GM21717 (cell line): ENCODE data around the gene OTULINL.

Experiments
- ATAC-seq: cut with Tn5 transposase; IDR thresholded peaks from one replicate; pipeline ENCODE4 v1.9.1; 2021; ENCODE audit warnings: mild to moderate bottlenecking, moderate library complexity; ENCODE audit not compliant: unreplicated experiment

OTULINL gene

GRCh38 chr5:14598225-14598624, 16.6 kb downstream of the OTULINL start:
- no peak for ATAC-seq

- no peak for ATAC-seq
Measured at GRCh38 chr5:14599476-14600127, 18.0 kb downstream of the OTULINL start.

DNA sequence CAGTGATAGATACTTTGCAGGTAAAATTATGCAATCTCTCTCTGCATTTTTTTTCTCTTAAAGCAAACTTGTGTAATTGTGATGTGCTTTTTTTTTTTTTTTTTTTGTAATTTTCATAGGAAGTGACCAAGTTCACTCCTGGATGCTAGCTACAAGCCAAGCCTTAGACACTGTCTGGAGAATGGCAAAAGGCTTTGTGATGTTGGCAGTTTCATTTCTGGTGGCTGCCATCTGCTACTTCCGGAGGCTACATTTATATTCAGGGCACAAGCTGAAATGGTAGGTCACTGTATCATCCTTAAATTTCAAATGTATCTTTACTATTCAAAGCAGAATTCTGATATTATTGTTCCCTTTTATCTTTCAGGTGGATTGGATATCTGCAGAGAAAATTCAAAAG, 19.3 kb downstream of the OTULINL start:
- no peak for ATAC-seq

- ATAC-seq, result no peak
Measured at GRCh38 chr5:14603141-14603540, 21.5 kb downstream of the OTULINL start.

DNA sequence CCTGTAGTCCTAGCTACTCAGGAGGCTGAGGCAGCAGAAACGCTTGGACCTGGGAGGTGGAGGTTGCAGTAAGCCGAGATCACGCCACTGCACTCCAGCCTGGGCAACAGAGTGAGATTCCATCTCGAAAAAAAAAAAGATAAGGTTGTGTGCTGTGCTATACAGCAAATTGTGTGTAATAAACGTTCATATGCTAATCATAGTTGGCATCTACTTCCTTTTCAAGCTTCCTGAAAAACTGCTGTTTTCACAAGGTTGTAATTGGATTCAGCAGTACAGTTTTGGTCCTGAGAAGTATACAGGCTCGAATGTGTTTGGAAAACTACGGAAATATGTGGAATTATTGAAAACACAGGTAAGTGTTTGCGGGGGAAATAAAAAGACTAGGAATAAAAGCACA, 25.5 kb downstream of the OTULINL start:
- no peak for ATAC-seq

- ATAC-seq, result no peak
Measured at GRCh38 chr5:14608169-14608568, 26.6 kb downstream of the OTULINL start.

GRCh38 chr5:14611737-14612136, 30.1 kb downstream of the OTULINL start:
- ATAC-seq, result no peak

- ATAC-seq, result no peak
Measured at GRCh38 chr5:14614490-14614889, 32.9 kb downstream of the OTULINL start.

GRCh38 chr5:14615365-14615764, 33.8 kb downstream of the OTULINL start:
- ATAC-seq, result no peak

DNA sequence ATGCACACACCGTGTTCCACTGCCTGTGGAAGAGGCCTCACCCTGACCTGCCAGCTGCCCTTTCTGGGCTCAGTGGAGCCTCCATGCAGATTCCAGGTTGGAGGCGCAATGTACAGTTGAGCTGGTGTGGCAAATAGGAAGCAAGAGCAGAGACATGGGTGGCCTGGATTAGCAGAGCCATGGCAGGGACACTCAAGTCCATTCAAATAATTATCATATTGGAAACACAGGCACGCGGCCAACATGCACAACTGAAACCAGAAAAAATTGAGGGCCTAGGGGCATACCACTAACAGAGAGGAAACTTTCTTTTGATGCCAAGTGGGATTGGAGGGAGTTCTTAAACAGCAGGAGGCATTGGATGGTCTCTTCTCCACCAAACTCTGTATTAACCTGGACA, 35.8 kb downstream of the OTULINL start:
- ATAC-seq, result no peak

- no peak for ATAC-seq
Measured at GRCh38 chr5:14627270-14627669, 45.7 kb downstream of the OTULINL start.

GRCh38 chr5:14628346-14628745, 46.8 kb downstream of the OTULINL start:
- ATAC-seq, result no peak

DNA sequence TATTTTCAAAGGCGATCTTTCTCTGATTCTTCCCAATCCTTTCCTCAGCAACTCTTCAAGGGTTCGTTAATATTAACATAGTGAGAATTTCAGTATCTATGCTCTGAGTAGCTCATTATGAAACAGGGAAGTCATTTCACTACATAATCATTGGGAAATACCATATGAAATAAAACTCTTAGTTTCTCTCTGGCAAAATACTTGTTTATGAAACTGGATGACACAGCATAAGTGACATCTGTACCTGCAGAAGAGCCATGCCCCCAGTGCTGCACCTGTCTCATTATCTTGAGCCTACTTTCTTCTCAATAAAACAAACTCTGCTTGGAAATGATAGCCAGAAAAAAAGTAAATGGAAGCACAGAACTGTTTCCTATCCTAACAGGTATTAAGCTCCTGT, 49.1 kb downstream of the OTULINL start:
- no peak for ATAC-seq

DNA sequence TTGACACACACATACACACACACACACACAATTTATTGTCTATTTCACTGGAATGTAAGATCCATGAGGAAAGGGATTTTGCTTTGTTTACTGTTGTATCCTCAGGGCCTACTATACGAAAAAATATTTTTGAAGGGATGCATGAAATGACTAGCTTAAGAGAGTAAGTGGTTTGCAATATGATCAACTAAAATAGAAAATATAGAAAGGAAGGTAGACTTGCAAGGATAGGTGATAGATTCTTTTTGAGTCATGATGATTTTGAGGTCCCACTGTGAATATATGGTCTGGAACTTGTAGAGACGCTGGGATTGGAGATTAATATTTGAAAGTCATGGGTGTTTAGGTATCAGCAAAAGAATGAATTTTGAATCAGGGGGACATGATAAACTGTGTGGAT, 54.1 kb downstream of the OTULINL start:
- no peak for ATAC-seq

DNA sequence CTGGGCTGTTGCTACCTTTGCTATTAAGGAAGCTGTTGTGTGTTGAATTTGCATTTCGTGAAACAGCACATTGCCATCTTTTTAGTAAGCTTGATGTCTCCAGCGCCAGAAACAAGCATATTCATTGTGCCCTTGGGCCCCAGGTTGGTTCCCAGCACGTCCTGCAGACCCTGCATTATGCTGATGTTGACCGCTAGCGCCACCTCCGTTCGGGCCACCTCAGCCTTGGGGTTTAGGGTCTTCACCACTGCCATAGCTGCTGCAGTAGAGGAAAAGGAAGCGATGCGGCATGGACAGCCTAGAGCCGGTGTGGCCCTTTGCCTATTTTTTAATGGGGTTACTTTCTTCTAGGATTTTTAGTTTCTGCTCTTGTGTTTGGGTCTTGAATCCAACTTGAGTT, 59.2 kb downstream of the OTULINL start:
- ATAC-seq, result no peak

DNA sequence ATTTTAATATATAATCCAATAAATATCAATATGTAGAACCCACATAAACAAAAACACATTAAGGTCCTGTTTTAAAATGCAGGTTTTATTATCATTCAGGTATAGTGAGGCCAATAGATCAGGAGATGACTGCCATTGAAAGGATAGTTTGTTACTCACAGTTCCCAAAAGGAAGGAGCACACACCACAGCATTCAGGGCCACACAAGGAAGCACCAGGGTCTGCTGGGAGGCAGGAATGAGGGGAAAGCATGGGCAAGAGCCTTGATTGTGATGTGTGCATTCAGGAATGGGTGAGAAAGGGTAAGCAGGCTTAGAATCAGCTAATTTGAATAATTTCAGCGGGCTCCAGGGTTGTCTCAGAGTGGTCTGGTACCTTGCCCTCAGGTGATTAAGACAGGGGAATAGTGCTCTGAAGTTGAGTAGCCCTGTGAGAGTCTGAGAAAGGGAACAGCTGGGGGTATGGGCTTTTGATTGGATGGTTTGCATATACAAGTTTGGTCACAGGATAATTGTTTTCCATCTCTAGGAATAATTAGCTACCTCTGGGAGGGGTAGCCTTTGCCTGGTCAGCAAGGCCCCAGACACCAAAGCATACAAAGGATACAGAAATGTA, 63.1 kb downstream of the OTULINL start:
- ATAC-seq, result no peak

- no peak for ATAC-seq
Measured at GRCh38 chr5:14650052-14650451, 68.5 kb downstream of the OTULINL start.

DNA sequence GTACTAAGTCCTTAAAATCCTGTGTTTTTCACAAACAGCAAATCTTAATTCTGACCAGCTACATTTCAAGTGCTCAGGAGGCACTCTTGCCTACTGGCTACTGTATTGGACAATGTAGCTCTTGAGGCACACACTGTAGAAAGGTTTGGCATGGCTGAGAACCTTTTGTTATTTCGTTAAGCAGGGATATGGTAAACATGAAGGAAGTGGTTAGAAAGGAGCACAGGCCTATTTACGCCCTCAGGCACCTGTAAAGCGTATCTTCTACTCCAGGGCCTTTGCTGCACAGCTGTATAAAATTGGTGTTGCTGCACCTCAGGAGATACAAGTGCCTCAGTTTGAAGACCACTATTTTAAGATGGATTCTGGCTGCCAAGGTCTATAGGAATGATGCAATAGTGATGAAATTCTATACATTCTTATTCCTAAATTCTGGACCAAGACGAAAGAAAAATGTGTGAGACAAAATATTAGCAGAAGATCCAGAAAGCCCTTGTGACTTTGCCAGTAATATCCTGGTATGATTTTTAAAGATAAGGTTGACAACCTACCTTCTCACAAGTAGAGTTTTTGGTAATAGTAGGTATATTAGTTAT, 73.7 kb downstream of the OTULINL start:
- no peak for ATAC-seq

DNA sequence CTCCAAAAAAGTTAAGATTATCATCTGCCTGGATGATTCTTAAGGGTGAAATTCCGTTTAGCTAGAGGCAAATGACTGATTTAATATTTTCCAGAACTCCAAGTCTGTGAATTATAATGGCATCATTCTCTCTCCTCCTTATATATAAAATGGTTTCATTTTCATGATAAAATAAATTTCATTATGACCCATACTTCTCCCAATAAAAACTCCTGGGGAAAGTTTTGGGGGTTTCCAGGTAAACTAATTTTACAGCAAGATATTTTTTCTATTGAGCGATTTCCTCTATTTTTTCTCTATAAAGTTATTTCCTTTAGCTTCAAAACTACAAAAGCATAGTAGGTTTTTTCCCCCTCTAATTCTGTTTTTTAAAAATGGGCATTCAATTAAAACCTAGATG, 75.3 kb downstream of the OTULINL start:
- ATAC-seq, result no peak

GRCh38 chr5:14659821-14660607, 78.4 kb downstream of the OTULINL start:
- no peak for ATAC-seq

GRCh38 chr5:14660833-14661232, 79.2 kb downstream of the OTULINL start:
- ATAC-seq, result no peak
